Left colon (tissue), 2 donors: ENCODE measurements around the gene TBP. TPM values are rescaled to one million over a fixed set of nuclear protein-coding genes. Genes with fewer than 3 reads are reported as not detected.
"Not testable (repeated sequence)": the region's sequence is repeated elsewhere in the genome, so short reads cannot be mapped to it uniquely, and the experiment has no call there.

Source experiments
- ATAC-seq: fragments of 200-7000 bp; cut with Tn5 transposase; one replicate; pipeline ENCODE4 v1.9.1; 2020; ENCODE audit warnings: mild to moderate bottlenecking, moderate library complexity
- DNase-seq, 2 donors: peaks; one replicate each; pipeline ENCODE4 v3.0.0-alpha.2; 2020
- intact Hi-C, 2 donors: fragments of 100-400 bp; cut with DNase I in 1 of 2; cut with micrococcal nuclease in 1 of 2; formaldehyde crosslinking; loops; one replicate each; pipeline versions ENCODE4 v1.11.2 to v1.14.0; 2022; cut with DNase I, micrococcal nuclease
- long read RNA-seq: library from polyadenylated mRNA; unstranded; transcript quantifications from one replicate; pipeline ENCODE4 v2.0.0, GENCODE V29; 2021
- total RNA-seq, 2 donors: library from RNA; stranded (reverse); fragmentation: NEBNext Ultra II Directional; extraction: Animal tissue kit (Norgen Biotek cat#: 25700); gene quantifications; one replicate each; pipeline ENCODE4 v1.2.1, GENCODE V29; 2021
- donor health status: DM: no; HTN: no; CAD: no.
- donor health status: DM: yes; HTN: yes; CAD: no.

The TBP gene
- 10 to 100 TPM; 11.0 to 12.8 TPM for total RNA-seq
- long read RNA-seq, partial matches to known transcripts = 4 of 11 reads
- long read RNA-seq, other reads (novel, unspliced or antisense) = 1 of 11 reads

DNA sequence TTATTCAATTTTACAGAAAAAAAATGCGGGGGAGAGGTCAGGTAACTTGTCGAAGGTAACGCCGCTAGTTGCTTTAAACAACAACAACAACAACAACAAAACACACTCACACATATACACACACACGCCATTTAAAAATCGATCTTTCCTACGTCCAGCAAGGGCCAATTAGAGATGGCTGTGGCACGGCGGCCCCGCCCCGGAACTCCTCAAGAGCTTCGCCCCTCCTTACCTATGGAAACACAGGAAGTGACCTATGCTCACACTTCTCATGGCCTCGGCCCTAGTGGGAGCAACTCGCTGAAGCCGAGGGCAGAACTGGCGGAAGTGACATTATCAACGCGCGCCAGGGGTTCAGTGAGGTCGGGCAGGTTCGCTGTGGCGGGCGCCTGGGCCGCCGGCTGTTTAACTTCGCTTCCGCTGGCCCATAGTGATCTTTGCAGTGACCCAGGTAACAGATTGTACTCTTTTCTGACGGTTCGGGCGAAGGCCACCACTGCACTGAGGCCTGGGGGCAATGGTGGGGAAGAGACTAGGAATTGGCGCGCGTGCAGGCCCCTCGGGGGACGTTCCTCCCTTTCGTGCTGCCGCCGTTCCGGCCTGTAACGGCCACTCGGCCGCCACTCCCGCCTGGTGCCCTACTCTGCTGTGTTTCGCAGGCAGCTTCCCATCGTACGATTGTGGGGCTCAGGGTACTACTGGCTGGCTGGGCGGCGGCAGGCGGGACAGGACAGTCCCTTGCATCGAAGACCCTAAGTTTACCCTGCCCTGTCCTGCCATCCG, at the start of gene TBP:
Gene TBP (plus strand): TSS at position 357 of the 783 bp plus-strand sequence. CDS start 2,661 bp downstream, outside the sequence.
- peak; percentile 93 for ATAC-seq
- peak; percentile 97 to 99 for DNase-seq
- intact Hi-C loops = no loop called here

DNA sequence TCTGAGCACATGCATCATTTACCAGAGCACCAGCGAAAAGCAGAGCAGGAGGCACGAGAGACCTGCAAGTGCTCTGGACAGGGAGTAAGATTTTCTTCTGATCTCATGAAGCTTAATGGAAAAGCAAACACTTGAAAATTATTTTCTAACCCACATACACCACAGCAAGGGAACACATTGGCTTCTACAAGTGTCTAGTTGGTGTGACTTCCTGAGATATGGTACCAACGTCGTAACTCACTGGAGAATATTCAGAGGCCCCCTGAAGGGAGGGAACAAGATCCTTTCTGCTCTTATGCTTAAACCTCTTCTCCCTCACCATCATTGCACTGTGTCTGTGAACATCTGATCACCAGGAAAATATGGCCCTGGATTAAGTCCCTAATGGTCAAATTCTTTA, 49.7 kb upstream of the TBP start:
- ATAC-seq (no peak), DNase-seq (no peak)
- intact Hi-C loops = no loop called here

DNA sequence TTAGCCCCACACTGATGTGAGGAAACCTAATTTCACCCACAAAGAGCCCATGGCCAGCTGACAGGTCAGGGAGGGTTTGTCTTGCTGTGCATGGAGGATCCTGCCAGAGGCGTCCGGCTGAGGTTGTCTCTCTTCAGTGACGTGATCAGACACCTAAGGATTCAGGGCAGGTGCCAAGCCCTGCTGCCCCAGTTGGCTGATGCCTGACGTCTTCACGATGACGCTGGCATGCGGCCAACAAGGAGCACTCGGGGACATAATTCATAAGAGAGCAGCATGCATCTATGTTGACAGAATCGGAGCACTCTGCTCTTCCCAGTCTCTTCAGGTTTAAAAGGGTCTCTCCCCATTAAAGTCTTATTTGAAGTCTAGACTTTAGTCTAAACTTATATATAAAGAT, 48.9 kb upstream of the TBP start:
- DNase-seq (peak in 1 of 2 donors; percentile 30), ATAC-seq (no peak)
- intact Hi-C loops = no loop called here

DNA sequence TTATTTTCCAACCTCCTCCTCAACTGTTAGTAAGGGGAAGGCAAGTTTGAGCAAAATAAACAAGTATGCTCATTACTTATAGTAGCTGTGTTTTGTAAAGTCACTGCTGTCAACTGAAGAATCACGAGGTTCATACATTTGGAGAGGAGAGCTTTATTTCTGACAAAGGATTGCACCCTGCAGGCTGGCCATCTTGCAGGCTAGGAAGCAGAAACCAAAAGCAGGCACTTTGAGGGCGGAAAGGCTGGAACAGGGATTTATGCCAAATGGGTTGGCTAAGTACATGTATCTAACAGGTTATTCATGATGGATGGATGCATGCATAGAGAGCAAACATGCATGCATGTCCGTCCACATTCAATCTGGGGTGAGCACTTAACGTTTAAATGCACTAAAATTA, 47.7 kb upstream of the TBP start:
- no peak for ATAC-seq
- DNase-seq = no peak
- intact Hi-C loops = no loop called here

DNA sequence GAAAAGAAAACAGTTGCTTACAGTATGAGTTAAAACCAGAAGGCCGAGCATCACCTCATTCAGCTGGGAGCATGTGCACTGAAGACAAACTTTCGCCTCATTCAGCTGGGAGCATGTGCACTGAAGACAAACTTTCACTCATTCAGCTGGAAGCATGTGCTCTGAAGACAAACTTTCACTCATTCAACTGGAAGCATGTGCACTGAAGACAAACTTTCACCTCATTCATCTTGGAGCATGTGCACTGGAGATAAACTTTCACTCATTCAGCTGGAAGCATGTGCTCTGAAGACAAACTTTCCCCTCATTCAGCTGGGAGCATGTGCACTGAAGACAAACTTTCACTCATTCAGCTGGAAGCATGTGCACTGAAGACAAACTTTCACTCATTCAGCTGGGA, 46.4 kb upstream of the TBP start:
- intact Hi-C loops, DNase-seq, ATAC-seq: not testable (repeated sequence)

DNA sequence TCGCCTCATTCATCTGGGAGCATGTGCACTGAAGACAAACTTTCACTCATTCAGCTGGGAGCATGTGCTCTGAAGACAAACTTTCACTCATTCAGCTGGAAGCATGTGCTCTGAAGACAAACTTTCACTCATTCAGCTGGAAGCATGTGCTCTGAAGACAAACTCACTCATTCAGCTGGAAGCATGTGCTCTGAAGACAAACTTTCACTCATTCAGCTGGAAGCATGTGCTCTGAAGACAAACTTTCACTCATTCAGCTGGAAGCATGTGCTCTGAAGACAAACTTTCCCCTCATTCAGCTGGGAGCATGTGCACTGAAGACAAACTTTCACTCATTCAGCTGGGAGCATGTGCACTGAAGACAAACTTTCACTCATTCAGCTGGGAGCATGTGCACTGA, 45.9 kb upstream of the TBP start:
- ATAC-seq, intact Hi-C loops, DNase-seq: not testable (repeated sequence)

DNA sequence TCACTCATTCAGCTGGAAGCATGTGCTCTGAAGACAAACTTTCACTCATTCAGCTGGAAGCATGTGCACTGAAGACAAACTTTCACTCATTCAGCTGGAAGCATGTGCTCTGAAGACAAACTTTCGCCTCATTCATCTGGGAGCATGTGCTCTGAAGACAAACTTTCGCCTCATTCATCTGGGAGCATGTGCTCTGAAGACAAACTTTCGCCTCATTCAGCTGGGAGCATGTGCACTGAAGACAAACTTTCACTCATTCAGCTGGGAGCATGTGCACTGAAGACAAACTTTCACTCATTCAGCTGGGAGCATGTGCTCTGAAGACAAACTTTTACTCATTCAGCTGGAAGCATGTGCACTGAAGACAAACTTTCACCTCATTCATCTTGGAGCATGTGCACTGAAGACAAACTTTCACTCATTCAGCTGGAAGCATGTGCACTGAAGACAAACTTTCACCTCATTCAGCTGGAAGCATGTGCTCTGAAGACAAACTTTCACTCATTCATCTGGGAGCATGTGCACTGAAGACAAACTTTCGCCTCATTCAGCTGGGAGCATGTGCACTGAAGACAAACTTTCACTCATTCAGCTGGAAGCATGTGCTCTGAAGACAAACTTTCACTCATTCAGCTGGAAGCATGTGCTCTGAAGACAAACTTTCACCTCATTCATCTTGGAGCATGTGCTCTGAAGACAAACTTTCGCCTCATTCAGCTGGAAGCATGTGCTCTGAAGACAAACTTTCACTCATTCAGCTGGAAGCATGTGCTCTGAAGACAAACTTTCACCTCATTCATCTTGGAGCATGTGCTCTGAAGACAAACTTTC, 45.1 kb upstream of the TBP start:
- ATAC-seq, DNase-seq, intact Hi-C loops: not testable (repeated sequence)

DNA sequence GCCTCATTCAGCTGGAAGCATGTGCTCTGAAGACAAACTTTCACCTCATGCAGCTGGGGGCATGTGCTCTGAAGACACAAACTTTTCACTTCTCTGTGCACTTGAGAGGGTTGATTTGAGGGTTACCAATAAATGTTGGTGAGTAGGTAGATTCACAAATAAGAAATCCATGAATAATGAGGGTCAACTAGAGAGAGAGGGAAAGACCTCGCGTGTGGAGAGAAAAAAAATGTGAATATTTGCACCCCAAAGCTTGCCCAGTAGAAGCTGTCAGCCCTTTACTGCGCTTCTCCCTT, 44.5 kb upstream of the TBP start:
- no peak for DNase-seq
- ATAC-seq = no peak
- intact Hi-C loops = no loop called here

DNA sequence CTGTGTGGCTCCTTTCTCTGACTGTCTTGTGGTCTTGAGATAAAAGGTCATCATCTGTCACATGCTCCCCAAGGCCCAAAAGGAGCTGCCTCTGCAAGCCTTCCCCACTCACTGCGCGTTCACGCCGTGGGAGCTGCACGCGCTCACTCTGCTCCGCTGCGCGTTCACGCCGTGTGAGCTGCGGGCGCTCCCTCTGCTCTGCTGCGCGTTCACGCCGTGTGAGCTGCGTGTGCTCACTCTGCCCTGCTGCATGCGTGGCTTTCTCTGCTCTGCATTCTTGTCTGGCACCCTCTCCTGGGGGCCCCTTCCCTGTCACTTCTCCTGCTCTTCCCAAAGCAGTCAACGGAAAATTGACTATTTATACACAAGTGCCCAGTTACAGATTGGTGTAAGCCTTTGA, 43.5 kb upstream of the TBP start:
- ATAC-seq (no peak), DNase-seq (no peak)
- intact Hi-C loops = no loop called here

DNA sequence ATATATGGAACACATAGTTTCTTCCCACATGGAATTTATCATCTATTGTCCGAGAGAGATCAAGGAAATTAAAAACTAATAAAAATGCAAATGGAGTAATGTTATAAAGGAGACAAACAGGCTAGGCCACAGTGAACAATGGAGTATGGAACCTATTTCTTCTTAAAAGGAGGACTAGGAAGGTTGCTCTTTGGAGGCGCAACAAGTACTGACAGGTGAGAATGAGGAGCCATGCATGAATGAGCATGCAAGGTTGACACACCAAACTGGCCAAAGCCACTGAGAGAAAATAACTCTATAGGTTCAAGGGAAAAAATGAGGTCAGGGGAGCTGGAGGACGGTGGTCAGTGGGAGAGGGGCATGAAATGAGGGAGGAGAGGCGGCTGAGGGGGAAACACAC, 41.9 kb upstream of the TBP start:
- intact Hi-C loops = no loop called here
- no peak for DNase-seq

DNA sequence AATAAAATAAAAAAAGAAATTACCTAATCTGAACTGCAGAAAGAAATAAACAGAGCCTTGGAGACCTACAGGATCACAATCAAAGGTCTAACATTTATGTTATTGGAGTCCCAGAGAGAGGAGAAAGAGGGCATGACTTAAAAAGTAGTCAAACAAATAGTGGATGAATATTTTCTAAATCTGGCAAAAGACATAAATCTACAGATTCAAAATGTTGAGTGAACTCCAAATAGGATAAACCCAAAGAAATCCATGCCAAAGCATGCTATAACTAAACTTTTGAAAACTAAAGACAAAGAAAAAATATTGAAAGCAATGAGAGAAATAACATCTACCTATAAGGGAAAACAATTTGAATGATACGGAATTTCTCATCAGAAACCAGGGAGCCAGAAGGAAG, 39.3 kb upstream of the TBP start:
- intact Hi-C loops = no loop called here
- ATAC-seq (no peak), DNase-seq (no peak)

More for the DNA sequence above, 41.9 kb upstream of the TBP start:
- no peak for ATAC-seq

DNA sequence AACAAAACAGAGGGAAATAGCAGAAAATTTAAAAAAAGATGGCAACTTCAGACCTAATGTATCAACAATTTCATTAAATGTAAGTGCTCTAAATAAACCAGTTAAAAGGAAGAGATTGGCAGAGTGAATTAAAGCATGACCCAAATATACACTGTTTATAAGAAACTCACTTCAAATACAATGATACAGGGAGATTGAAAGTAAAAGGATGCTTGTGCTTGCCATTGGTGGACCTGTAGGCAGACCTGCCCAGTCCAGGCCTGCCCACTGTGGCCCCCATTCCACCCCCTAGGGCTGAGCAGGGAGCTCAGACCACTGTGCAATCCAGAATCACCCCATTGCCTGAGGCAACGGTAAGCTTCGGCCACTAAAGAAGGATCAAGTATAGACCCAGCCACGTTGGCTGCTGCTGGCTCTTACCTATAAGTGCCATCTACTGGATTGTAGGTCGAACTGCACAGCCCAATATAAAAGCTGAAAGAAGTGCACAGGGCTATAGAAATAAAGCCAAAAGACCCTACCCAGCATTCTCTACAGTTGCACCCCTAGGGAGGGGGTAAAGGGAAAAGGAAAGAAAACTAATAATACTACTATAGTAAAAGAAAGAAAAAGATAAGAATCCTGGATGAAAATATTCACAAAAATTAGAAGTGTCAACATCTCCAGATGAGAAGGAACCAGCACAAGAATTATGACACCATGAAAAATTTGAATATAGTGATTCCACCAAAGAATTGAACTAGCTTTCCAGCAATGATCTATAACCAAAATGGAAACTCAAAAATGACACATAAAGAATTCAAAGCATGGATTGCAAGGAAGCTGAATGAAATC, 37.2 kb upstream of the TBP start:
- intact Hi-C loops = no loop called here
- ATAC-seq (peak; percentile 87), DNase-seq (peak; percentile 26 to 37)

DNA sequence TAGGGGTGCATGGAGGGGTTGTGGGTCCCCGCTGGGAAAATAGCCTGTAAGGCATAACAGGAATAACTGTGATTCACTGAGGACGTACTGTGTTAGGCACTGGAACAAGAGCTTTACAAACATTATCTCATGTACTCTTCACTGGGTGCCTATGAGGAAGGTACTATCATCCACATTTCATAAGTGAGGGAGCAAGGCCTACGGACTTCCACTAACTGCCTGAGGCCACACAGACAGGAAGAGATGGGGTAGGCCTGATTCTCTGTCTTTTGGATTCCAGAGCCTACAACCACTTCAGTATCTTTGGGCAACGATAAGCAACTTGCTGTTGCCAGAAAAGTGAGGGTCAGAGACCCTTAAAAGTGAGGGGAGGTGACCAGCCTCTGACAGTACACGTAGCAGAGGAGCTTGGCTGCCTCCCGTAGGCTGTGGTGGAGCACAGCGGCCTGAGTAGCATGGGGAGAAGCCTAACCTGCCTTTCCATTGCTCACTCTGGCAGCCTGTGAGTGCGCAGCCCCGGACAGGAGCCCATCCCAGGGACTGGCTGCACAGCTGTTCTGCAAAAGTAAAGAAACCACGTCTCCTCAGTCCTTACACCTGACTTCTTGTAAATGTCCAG, 31.5 kb upstream of the TBP start:
- DNase-seq (no peak), ATAC-seq (no peak)
- intact Hi-C loops = loop anchor here in 1 of 2 donors (10.0 kb wide), 1 partner anchor 728 kb away; no protein-coding TSS in a partner anchor

DNA sequence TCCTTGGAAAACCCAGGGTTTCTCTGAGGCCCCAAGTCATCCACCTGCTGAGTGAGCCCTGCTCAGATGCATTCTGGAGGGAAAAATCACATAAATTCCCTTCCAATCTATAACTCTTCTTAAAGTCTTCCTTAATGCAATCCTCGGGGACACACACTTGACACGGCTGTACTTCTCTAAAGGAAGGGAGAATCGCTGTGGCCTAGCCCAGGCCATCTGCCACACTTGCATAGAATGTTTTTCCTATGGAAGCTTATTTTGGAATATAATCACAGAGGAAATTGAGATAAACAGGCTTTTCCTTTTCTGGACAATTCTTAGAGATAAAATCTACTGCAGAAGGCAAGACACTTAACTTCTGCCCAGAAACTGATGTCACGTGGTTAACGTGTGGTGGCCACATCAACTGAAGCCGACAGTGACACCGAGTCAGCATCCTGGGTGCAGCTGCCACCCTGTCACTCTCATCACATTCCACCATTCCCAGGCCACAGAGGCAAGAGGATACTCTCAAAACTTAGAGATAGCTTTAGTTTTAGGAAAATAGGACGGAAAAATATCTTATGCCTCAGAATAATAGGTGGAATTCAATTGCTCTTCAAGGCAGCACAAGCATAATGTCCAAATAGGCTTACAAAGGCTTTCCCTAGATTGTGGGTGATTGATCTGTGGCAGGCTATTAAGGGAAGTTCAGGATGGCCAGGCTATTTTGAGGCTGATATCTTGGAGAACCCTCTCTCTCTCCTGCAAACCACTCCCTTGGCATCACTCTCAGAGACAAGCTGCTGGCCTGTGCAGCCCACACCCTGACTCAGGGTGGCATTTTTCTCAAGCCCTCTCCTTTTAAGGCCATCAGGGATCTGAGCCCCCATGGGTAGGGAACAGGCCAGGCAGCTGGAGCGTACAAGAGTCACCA, 30.7 kb upstream of the TBP start:
- ATAC-seq = no peak
- intact Hi-C loops = loop anchor here in 1 of 2 donors (10.0 kb wide), 1 partner anchor 729 kb away; no protein-coding TSS in a partner anchor
- DNase-seq = no peak

DNA sequence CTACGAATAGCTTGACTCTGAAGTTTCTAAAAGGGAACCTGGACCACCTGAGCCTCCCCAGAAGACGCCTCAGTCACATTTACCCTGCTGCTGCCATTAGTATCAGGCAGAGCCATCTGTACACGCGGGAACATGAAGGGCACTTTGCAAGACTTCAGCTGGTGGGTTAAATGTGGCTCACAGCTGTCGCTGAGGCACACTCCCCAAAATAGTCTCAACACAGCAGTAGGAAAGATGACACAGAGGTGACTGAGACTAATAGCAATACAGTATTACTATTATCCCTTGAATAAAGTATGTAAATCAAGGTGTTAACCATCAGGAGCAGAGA, 30.0 kb upstream of the TBP start:
- ATAC-seq (no peak), DNase-seq (no peak)
- intact Hi-C loops = loop anchor here in 1 of 2 donors (10.0 kb wide), 1 partner anchor 729 kb away; no protein-coding TSS in a partner anchor

DNA sequence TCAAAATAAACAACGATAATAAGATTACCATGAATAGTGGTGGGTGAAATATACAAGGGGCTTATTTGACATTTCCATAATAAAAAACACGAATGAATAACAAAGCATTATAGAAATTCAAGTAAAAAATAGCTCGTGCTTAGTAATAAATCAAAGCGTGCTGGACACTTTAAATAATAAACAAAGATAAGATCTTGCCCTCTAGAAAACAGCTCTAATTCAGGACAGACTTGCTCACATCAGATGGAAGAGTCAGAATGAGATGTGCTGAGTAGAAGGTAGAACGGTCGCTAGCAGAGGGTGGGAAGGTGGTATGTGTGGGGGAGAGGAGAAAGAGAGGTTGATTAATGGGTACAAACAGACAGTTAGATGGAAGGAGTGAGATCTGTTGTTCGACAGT, 28.4 kb upstream of the TBP start:
- DNase-seq = no peak
- ATAC-seq = no peak
- intact Hi-C loops = loop anchor here in 1 of 2 donors (5.0 to 10.0 kb wide), 2 partner anchors 693 to 731 kb away; no protein-coding TSS in a partner anchor

DNA sequence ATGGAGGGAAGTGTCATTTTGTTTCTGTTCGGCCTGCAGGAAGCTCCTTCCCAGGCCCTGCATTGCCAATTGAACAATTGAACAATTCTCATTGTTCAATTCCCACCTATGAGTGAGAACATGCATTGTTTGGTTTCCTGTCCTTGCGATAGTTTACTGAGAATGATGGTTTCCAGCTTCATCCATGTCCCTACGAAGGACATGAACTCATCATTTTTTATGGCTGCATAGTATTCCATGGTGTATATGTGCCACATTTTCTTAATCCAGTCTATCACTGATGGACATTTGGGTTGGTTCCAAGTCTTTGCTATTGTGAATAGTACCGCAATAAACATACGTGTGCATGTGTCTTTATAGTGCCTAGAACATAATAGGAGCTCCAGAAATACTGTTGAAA, 26.2 kb upstream of the TBP start:
- not testable (repeated sequence) for DNase-seq, ATAC-seq
- intact Hi-C loops = loop anchor here in 1 of 2 donors (5.0 to 10.0 kb wide), 2 partner anchors 696 to 733 kb away; no protein-coding TSS in a partner anchor
